B cell (primary cell): Measurements from ENCODE around the gene CELF4. TPM values are rescaled to one million over a fixed set of nuclear protein-coding genes. Genes with fewer than 3 reads are reported as not detected.

Experiments used
- ATAC-seq: fragments of 200-7000 bp; cut with Tn5 transposase; one replicate; pipeline ENCODE4 v1.10.0; 2021; ENCODE audit warnings: low read depth, mild to moderate bottlenecking, moderate number of reproducible peaks, moderate library complexity
- CTCF ChIA-PET: fragments of 350-600 bp; sonication (Branson Sonifier 250); formaldehyde crosslinking; loops from one replicate; lab custom pipeline; 2021; ENCODE audit warnings: antibody characterized with exemption, inconsistent platforms; lab: Charles Lee
- POLR2A ChIA-PET: fragments of 350-600 bp; sonication (Branson Sonifier 250); formaldehyde crosslinking; loops from one replicate; lab custom pipeline; 2021; ENCODE audit warnings: antibody characterized with exemption; lab: Charles Lee
- DNase-seq: peaks from one replicate; pipeline ENCODE4 v3.0.0; 2013
- H2AFZ ChIP-seq: 2 replicates; pipeline ENCODE4 v1.6.1; 2012; ENCODE audit warnings: mild to moderate bottlenecking, low read depth, low read length; ENCODE audit not compliant: insufficient read depth, poor library complexity, severe bottlenecking
- H3K27ac ChIP-seq, 2 donors: 1 replicate in 1 of 2; 2 replicates in 1 of 2; pipeline ENCODE4 v1.5.1; 2012 to 2013; ENCODE audit warnings: low read length in 2 of 2, mild to moderate bottlenecking in 2 of 2, moderate library complexity in 1 of 2
- H3K27me3 ChIP-seq, 4 experiments: fragments of 200-600 bp in 1 of 4; sonication (generic) in 1 of 4; replicated peaks in 1 of 4; 1 replicate in 2 of 4; 2 replicates in 2 of 4; pipeline versions ENCODE4 v1.6.1 to v1.7.0; 2013 to 2016; ENCODE audit warnings: low read length in 3 of 4, mild to moderate bottlenecking in 2 of 4, mixed read lengths in 1 of 4, moderate library complexity in 1 of 4; ENCODE audit not compliant: insufficient read depth in 4 of 4, control insufficient read depth in 3 of 4; ENCODE audit errors: control extremely low read depth in 1 of 4
- H3K36me3 ChIP-seq, 2 experiments: replicated peaks in 1 of 2; 1 replicate in 1 of 2; 2 replicates in 1 of 2; pipeline versions ENCODE4 v1.6.1 to v1.7.1; 2013; ENCODE audit warnings: low read length in 1 of 2; ENCODE audit not compliant: insufficient read depth in 2 of 2, control insufficient read depth in 1 of 2; ENCODE audit errors: control extremely low read depth in 1 of 2, extremely low read depth in 1 of 2
- H3K4me1 ChIP-seq, 2 donors: fragments of 200-600 bp in 1 of 2; sonication (generic) in 1 of 2; 1 replicate in 1 of 2; 2 replicates in 1 of 2; pipeline versions ENCODE4 v1.5.1 to v1.6.1; 2013 to 2017; ENCODE audit warnings: low read length in 2 of 2; ENCODE audit not compliant: control insufficient read depth in 2 of 2, insufficient read depth in 2 of 2
- H3K4me2 ChIP-seq: replicated peaks from 2 replicates; pipeline ENCODE3; 2012; ENCODE audit warnings: mild to moderate bottlenecking, low read depth, low read length; ENCODE audit not compliant: poor library complexity, severe bottlenecking
- H3K4me3 ChIP-seq, 5 experiments: fragments of 200-600 bp in 1 of 5; sonication (generic) in 1 of 5; 1 replicate in 3 of 5; 2 replicates in 2 of 5; pipeline versions ENCODE4 v1.5.1 to v1.7.0; 2011 to 2016; ENCODE audit warnings: low read length in 4 of 5, mild to moderate bottlenecking in 4 of 5, low read depth in 2 of 5, control low read depth in 1 of 5, moderate library complexity in 1 of 5; ENCODE audit not compliant: insufficient read depth in 1 of 5; ENCODE audit errors: control extremely low read depth in 1 of 5, extremely low read depth in 1 of 5
- H3K79me2 ChIP-seq: fragments of 200-600 bp; sonication (generic); one replicate; pipeline ENCODE4 v1.6.0; 2016; ENCODE audit warnings: low read length; ENCODE audit not compliant: control insufficient read depth, insufficient read depth
- H3K9ac ChIP-seq: fragments of 200-600 bp; sonication (generic); 2 replicates; pipeline ENCODE4 v1.6.1; 2017; ENCODE audit warnings: mild to moderate bottlenecking, low read length, moderate library complexity
- H3K9me3 ChIP-seq, 3 donors: one replicate each; pipeline versions ENCODE4 v1.6.1 to v1.7.1; 2013; ENCODE audit warnings: low read length in 2 of 3; ENCODE audit not compliant: control insufficient read depth in 2 of 3, insufficient read depth in 1 of 3; ENCODE audit errors: control extremely low read depth in 1 of 3
- H4K20me1 ChIP-seq: 2 replicates; pipeline ENCODE4 v1.6.0; 2012; ENCODE audit warnings: mild to moderate bottlenecking, low read length; ENCODE audit not compliant: insufficient read depth, control insufficient read depth, poor library complexity, severe bottlenecking
- H3K27ac Mint-ChIP-seq: one replicate; pipeline ENCODE4 v1.8.0; 2021; ENCODE audit warnings: mixed read lengths
- H3K27me3 Mint-ChIP-seq: one replicate; pipeline ENCODE4 v1.8.0; 2021; ENCODE audit warnings: mixed read lengths
- H3K4me1 Mint-ChIP-seq: one replicate; pipeline ENCODE4 v1.8.0; 2021; ENCODE audit warnings: mixed read lengths
- H3K4me3 Mint-ChIP-seq: one replicate; pipeline ENCODE4 v1.8.0; 2021; ENCODE audit warnings: mixed read lengths
- H3K9me3 Mint-ChIP-seq: one replicate; pipeline ENCODE4 v1.8.0; 2022; ENCODE audit warnings: mixed read lengths; ENCODE audit not compliant: insufficient read depth
- CTCF ChIP-seq: fragments of 200-600 bp; IDR thresholded peaks from one replicate; pipeline ENCODE4 v1.8.0; 2022; ENCODE audit warnings: antibody characterized with exemption, mild to moderate bottlenecking
- EZH2 ChIP-seq: IDR thresholded peaks from 2 replicates; pipeline ENCODE4 v1.6.1; 2012; ENCODE audit warnings: borderline replicate concordance, low read depth, mild to moderate bottlenecking, moderate library complexity, low read length; ENCODE audit not compliant: insufficient read depth, poor library complexity, severe bottlenecking
- WGBS: methylation state at CpG from one replicate; pipeline ENCODE4 v1.1.5; 2013; ENCODE audit warnings: missing lambda C conversion rate; ENCODE audit not compliant: insufficient coverage; 5-methylcytosine and 5-hydroxymethylcytosine counted together
- intact Hi-C: fragments of 100-400 bp; cut with micrococcal nuclease; formaldehyde crosslinking; loops from one replicate; pipeline ENCODE4 v1.10.0; 2022
- polyA plus RNA-seq: library from polyadenylated mRNA; depleted of rRNA; stranded (reverse); fragments of >200 nt; gene quantifications from 2 replicates; pipeline ENCODE4 v1.2.3, GENCODE V29; 2012
- total RNA-seq, 2 donors: library from RNA; stranded (reverse); fragments of 120-200 nt in 1 of 2; gene quantifications; 1 replicate in 1 of 2; 2 replicates in 1 of 2; pipeline versions ENCODE4 v1.2.3 to v1.2.4, GENCODE V29; 2013 to 2022

Gene CELF4
- total and polyA plus RNA-seq, 2 donors (not counting 1 experiment from before 2014, with no cell fraction given): not detected

DNA sequence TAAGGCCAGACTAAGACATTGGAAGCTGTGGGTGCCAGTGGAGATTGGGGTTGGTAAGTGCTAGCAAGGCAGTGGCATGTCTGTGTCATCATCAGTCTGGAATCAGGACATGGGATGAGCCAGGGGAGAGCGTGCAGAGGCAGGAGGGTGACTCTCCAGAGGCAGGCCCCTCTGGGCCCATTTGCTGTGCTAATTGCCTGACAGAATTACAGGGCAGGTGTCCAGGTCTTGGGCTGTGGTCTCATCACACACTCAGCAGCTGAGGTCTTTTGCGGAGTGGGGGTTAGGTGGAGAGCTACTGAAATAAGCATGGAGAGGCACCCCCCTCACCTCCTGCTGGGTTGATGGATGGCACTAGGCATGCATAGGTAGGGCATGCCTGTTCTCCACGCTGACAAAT, 57.4 kb downstream of the CELF4 start:
- ATAC-seq (no peak), DNase-seq (no peak)
- 76% methylated on average over 3 of the region's 3 CpGs for WGBS
- no peaks in the 10 kb centered on the region for H3K79me2 ChIP-seq
- no peak overlapping the region for H3K4me2 ChIP-seq
- no peaks in the 10 kb centered on the region for H3K4me1 ChIP-seq
- peaks cover 0 to 31% (median 0%) of the 10 kb centered on the region in 3 donors for H3K9me3 ChIP-seq
- no peak for TF ChIP-seq CTCF
- no peak for TF ChIP-seq EZH2
- no peak overlapping the region for H3K27ac ChIP-seq
- H3K4me3 ChIP-seq: no peak overlapping the region
- no peaks in the 10 kb centered on the region for H3K36me3 ChIP-seq
- ChIA-PET POLR2A (no interaction called here), CTCF (no interaction called here)
- Mint-ChIP-seq H3K4me1 (no peaks in the 10 kb centered on the region), H3K27ac (no peak overlapping the region), H3K9me3 (peaks cover 5% of the 10 kb centered on the region), H3K4me3 (no peak overlapping the region), H3K27me3 (peaks cover 3% of the 10 kb centered on the region)
- no peak overlapping the region for H3K9ac ChIP-seq
- intact Hi-C loops: no loop called here
- no peaks in the 10 kb centered on the region for H4K20me1 ChIP-seq
- H2AFZ ChIP-seq: no peak overlapping the region
- no peaks in the 10 kb centered on the region for H3K27me3 ChIP-seq

- no peaks in the 10 kb centered on the region for H3K4me1 ChIP-seq
- no peak overlapping the region for H3K4me2 ChIP-seq
- Mint-ChIP-seq H3K4me1 (no peaks in the 10 kb centered on the region), H3K9me3 (peaks cover 5% of the 10 kb centered on the region), H3K27me3 (peaks cover 3% of the 10 kb centered on the region), H3K27ac (no peak overlapping the region), H3K4me3 (no peak overlapping the region)
- no peaks in the 10 kb centered on the region for H3K36me3 ChIP-seq
- ATAC-seq (no peak), DNase-seq (no peak)
- H3K4me3 ChIP-seq: no peak overlapping the region
- no peak overlapping the region for H2AFZ ChIP-seq
- H3K9ac ChIP-seq: no peak overlapping the region
- intact Hi-C loops: no loop called here
- TF ChIP-seq CTCF: no peak
- no peak for TF ChIP-seq EZH2
- H4K20me1 ChIP-seq: no peaks in the 10 kb centered on the region
- WGBS: 67% methylated on average over 1 of the region's 2 CpGs
- H3K79me2 ChIP-seq: no peaks in the 10 kb centered on the region
- ChIA-PET CTCF (no interaction called here), POLR2A (no interaction called here)
- H3K27ac ChIP-seq: no peak overlapping the region
- H3K9me3 ChIP-seq: peaks cover 0 to 31% (median 0%) of the 10 kb centered on the region in 3 donors
- H3K27me3 ChIP-seq: no peaks in the 10 kb centered on the region
These were observed 58.4 kb downstream of the CELF4 start for GRCh38 chr18:37507239-37507638.
